Keratinocyte (primary cell): ENCODE measurements around the gene NSF. TPM values are rescaled to one million over a fixed set of nuclear protein-coding genes. Genes with fewer than 3 reads are reported as not detected.

Source experiments
- DNase-seq: peaks from one replicate; pipeline ENCODE4 v3.0.0-alpha.2; 2011; ENCODE audit warnings: low read depth, missing footprints, low spot score
- FAIRE-seq: peaks from 2 replicates; lab custom pipeline; 2011; peaks lifted over from hg19 to GRCh38; lab: Jason Lieb, UNC
- H2AFZ ChIP-seq: 2 replicates; pipeline ENCODE4 v1.6.0; 2012; ENCODE audit warnings: low read length, control low read depth, inconsistent platforms; ENCODE audit not compliant: control insufficient read depth
- H3K27ac ChIP-seq: 2 replicates; pipeline ENCODE4 v1.5.1; 2011; ENCODE audit warnings: low read length; ENCODE audit not compliant: control insufficient read depth, insufficient read depth
- H3K27me3 ChIP-seq: 3 replicates; pipeline ENCODE4 v1.6.0; 2011; ENCODE audit warnings: low read length; ENCODE audit not compliant: control insufficient read depth, insufficient read depth; ENCODE audit errors: extremely low read depth
- H3K36me3 ChIP-seq, 2 experiments: 2 replicates in 1 of 2; 3 replicates in 1 of 2; pipeline ENCODE4 v1.5.1; 2011; ENCODE audit warnings: low read length in 2 of 2, mild to moderate bottlenecking in 1 of 2; ENCODE audit not compliant: control insufficient read depth in 2 of 2, insufficient read depth in 2 of 2; ENCODE audit errors: extremely low read depth in 1 of 2
- H3K4me1 ChIP-seq: 3 replicates; pipeline ENCODE4 v1.5.1; 2011; ENCODE audit warnings: low read length; ENCODE audit not compliant: control insufficient read depth, insufficient read depth; ENCODE audit errors: extremely low read depth
- H3K4me2 ChIP-seq: 3 replicates; pipeline ENCODE4 v1.6.0; 2011; ENCODE audit warnings: low read depth, low read length; ENCODE audit not compliant: control insufficient read depth, insufficient read depth; ENCODE audit errors: extremely low read depth
- H3K4me3 ChIP-seq, 3 experiments: fragments of 200-600 bp in 1 of 3; sonication (generic) in 1 of 3; 2 replicates in 2 of 3; 3 replicates in 1 of 3; pipeline ENCODE4 v1.5.1; 2011 to 2016; ENCODE audit warnings: low read length in 3 of 3, mild to moderate bottlenecking in 3 of 3, control low read depth in 2 of 3, inconsistent platforms in 1 of 3, low read depth in 1 of 3, mixed read lengths in 1 of 3, mixed run types in 1 of 3, moderate library complexity in 1 of 3; ENCODE audit not compliant: control insufficient read depth in 2 of 3, insufficient read depth in 2 of 3; ENCODE audit errors: extremely low read depth in 1 of 3
- H3K79me2 ChIP-seq: 2 replicates; pipeline ENCODE4 v1.6.0; 2012; ENCODE audit warnings: low read length; ENCODE audit not compliant: control insufficient read depth, insufficient read depth
- H3K9ac ChIP-seq: 3 replicates; pipeline ENCODE4 v1.6.0; 2011; ENCODE audit warnings: low read length; ENCODE audit not compliant: control insufficient read depth, insufficient read depth; ENCODE audit errors: extremely low read depth
- H3K9me1 ChIP-seq: 3 replicates; pipeline ENCODE4 v1.6.0; 2011; ENCODE audit warnings: low read length; ENCODE audit not compliant: control insufficient read depth, insufficient read depth; ENCODE audit errors: extremely low read depth
- H3K9me3 ChIP-seq: 2 replicates; pipeline ENCODE4 v1.5.1; 2012; ENCODE audit warnings: low read depth, low read length; ENCODE audit not compliant: control insufficient read depth
- H4K20me1 ChIP-seq: 3 replicates; pipeline ENCODE4 v1.6.0; 2011; ENCODE audit warnings: low read length; ENCODE audit not compliant: control insufficient read depth, insufficient read depth; ENCODE audit errors: extremely low read depth
- CTCF ChIP-seq, 3 experiments: IDR thresholded peaks in 1 of 3; conservative IDR thresholded peaks in 1 of 3; optimal IDR thresholded peaks in 1 of 3; 2 replicates in 2 of 3; 3 replicates in 1 of 3; pipeline versions ENCODE3 to v1.5.1; 2011; ENCODE audit warnings: low read length in 3 of 3, mild to moderate bottlenecking in 3 of 3, moderate library complexity in 2 of 3, control low read depth in 1 of 3, inconsistent platforms in 1 of 3; ENCODE audit not compliant: insufficient read depth in 2 of 3; ENCODE audit errors: extremely low read depth in 1 of 3
- EZH2 ChIP-seq: IDR thresholded peaks from one replicate; pipeline ENCODE4 v1.6.1; 2012; ENCODE audit warnings: inconsistent platforms, mild to moderate bottlenecking, low read length, moderate library complexity
- dilution Hi-C: fragments of 300-500 bp; cut with MboI; formaldehyde crosslinking; loops from one replicate; pipeline ENCODE4 v1.7.0; 2020; ENCODE audit warnings: low sequenced_read_pairs; ENCODE audit not compliant: extremely low pct_ligation_motif_present
- polyA plus RNA-seq, 5 experiments: library from polyadenylated mRNA; depleted of rRNA in 3 of 5; stranded (reverse) in 3 of 5; stranded (forward) in 1 of 5; unstranded in 1 of 5; fragments of >200 nt; gene quantifications; 1 replicate in 1 of 5; 2 replicates in 3 of 5; 3 replicates in 1 of 5; pipeline versions ENCODE4 v1.2.1 to v1.2.3, GENCODE V29; 2011 to 2012; ENCODE audit warnings: missing spikeins in 2 of 5, low read depth in 1 of 5, low replicate concordance in 1 of 5

The NSF gene
- polyA plus RNA-seq, 1 donor (not counting 4 experiments of a cell fraction or from before 2014, with no cell fraction given): 32.3 TPM

- no peak for DNase-seq
- Histone ChIP-seq H3K4me3 (no peak overlapping the region), H3K4me2 (no peak overlapping the region), H3K27ac (no peak overlapping the region), H3K9ac (no peak overlapping the region), H3K79me2 (no peaks in the 10 kb centered on the region), H4K20me1 (no peaks in the 10 kb centered on the region), H3K9me3 (no peaks in the 10 kb centered on the region), H3K27me3 (no peaks in the 10 kb centered on the region), H3K4me1 (no peaks in the 10 kb centered on the region), H2AFZ (no peak overlapping the region), H3K36me3 (no peaks in the 10 kb centered on the region), H3K9me1 (no peaks in the 10 kb centered on the region)
- dilution Hi-C loops: no loop called here
- no peak for FAIRE-seq
- TF ChIP-seq EZH2 (no peak), CTCF (optimal IDR thresholded peaks at IDR 0.05 in 1 of 3, IDR thresholded peaks at IDR 0.05 in 1 of 3, conservative IDR thresholded peaks at IDR 0.05 in 1 of 3; ENCODE audit: extremely low read depth in 1 of 3, insufficient read depth in 2 of 3, low read length in 3 of 3) (no peak)
These were observed 212.3 kb downstream of the NSF start for GRCh38 chr17:46802800-46803199.

- H4K20me1 ChIP-seq: no peaks in the 10 kb centered on the region
- dilution Hi-C loops: no loop called here
- H3K27ac ChIP-seq: no peak overlapping the region
- no peak overlapping the region for H3K4me3 ChIP-seq
- H3K4me1 ChIP-seq: no peaks in the 10 kb centered on the region
- no peak overlapping the region for H3K4me2 ChIP-seq
- H3K79me2 ChIP-seq: no peaks in the 10 kb centered on the region
- H3K9me3 ChIP-seq: no peaks in the 10 kb centered on the region
- DNase-seq (no peak), FAIRE-seq (no peak)
- H3K9ac ChIP-seq: no peak overlapping the region
- no peak overlapping the region for H2AFZ ChIP-seq
- no peaks in the 10 kb centered on the region for H3K36me3 ChIP-seq
- TF ChIP-seq EZH2 (no peak), CTCF (optimal IDR thresholded peaks at IDR 0.05 in 1 of 3, IDR thresholded peaks at IDR 0.05 in 1 of 3, conservative IDR thresholded peaks at IDR 0.05 in 1 of 3; ENCODE audit: extremely low read depth in 1 of 3, insufficient read depth in 2 of 3, low read length in 3 of 3) (no peak)
- H3K27me3 ChIP-seq: no peaks in the 10 kb centered on the region
- H3K9me1 ChIP-seq: no peaks in the 10 kb centered on the region
These were observed 213.1 kb downstream of the NSF start for GRCh38 chr17:46803544-46803943.
